Right atrium auricular region (tissue), 2 donors: ENCODE data around the gene GSAP. TPM values are rescaled to one million over a fixed set of nuclear protein-coding genes. Genes with fewer than 3 reads are reported as not detected.
"Not testable (repeated sequence)": the region's sequence is repeated elsewhere in the genome, so short reads cannot be mapped to it uniquely, and the experiment has no call there.

Experiments
- DNase-seq: peaks from one replicate; pipeline ENCODE4 v3.0.0-alpha.2; 2019; ENCODE audit warnings: low spot score
- H3K27ac ChIP-seq, 2 donors: fragments of 200-600 bp; sonication (generic); 1 replicate in 1 of 2; 2 replicates in 1 of 2; pipeline ENCODE4 v1.5.1; 2016 to 2019
- H3K27me3 ChIP-seq, 2 donors: fragments of 200-600 bp; sonication (generic); one replicate each; pipeline versions ENCODE4 v1.5.1 to v1.6.0; 2017 to 2019
- H3K36me3 ChIP-seq: fragments of 200-600 bp; sonication (generic); one replicate; pipeline ENCODE4 v1.5.1; 2016
- H3K4me1 ChIP-seq, 2 donors: fragments of 200-600 bp; sonication (generic); one replicate each; pipeline versions ENCODE4 v1.5.1 to v1.6.0; 2017 to 2019
- H3K4me3 ChIP-seq, 2 donors: fragments of 200-600 bp; sonication (generic); 1 replicate in 1 of 2; 2 replicates in 1 of 2; pipeline ENCODE4 v1.5.1; 2017 to 2019; ENCODE audit warnings: mild to moderate bottlenecking in 1 of 2, moderate library complexity in 1 of 2
- H3K9me3 ChIP-seq, 2 donors: fragments of 200-600 bp; sonication (generic); one replicate each; pipeline ENCODE4 v1.5.1; 2019
- CTCF ChIP-seq, 2 donors: fragments of 200-600 bp; sonication (generic); IDR thresholded peaks; one replicate each; pipeline ENCODE4 v1.5.1; 2019; ENCODE audit warnings: antibody characterized with exemption in 2 of 2
- total RNA-seq, 2 donors: library from RNA; depleted of rRNA; stranded (reverse); fragments of >200 nt; gene quantifications; one replicate each; pipeline ENCODE4 v1.1.0, GENCODE V29; 2016

GSAP gene
- total RNA-seq, 2 donors from 2014 or later = 6.4 to 13.5 TPM

GRCh38 chr7:77276120-77276519, 140.0 kb downstream of the GSAP start:
- no peak for DNase-seq
- H3K4me3 ChIP-seq = no peak overlapping the region
- no peaks in the 10 kb centered on the region for H3K9me3 ChIP-seq
- no peak for TF ChIP-seq CTCF (IDR thresholded peaks at IDR 0.05)
- H3K36me3 ChIP-seq = no peaks in the 10 kb centered on the region
- H3K27me3 ChIP-seq = no peaks in the 10 kb centered on the region
- peaks cover 0 to 13% of the 10 kb centered on the region in 2 donors for H3K4me1 ChIP-seq
- H3K27ac ChIP-seq = no peak overlapping the region

GRCh38 chr7:77275663-77276062, 140.5 kb downstream of the GSAP start:
- not testable (repeated sequence) for H3K36me3 ChIP-seq, H3K27ac ChIP-seq, DNase-seq, H3K27me3 ChIP-seq, H3K4me3 ChIP-seq, H3K9me3 ChIP-seq
- peaks cover 0 to 12% of the 10 kb centered on the region in 2 donors for H3K4me1 ChIP-seq

GRCh38 chr7:77271766-77272165, 144.4 kb downstream of the GSAP start:
- no peak overlapping the region for H3K4me3 ChIP-seq
- no peak for TF ChIP-seq CTCF (IDR thresholded peaks at IDR 0.05)
- peaks cover 0 to 23% of the 10 kb centered on the region in 2 donors for H3K4me1 ChIP-seq
- H3K36me3 ChIP-seq = no peaks in the 10 kb centered on the region
- H3K9me3 ChIP-seq = no peaks in the 10 kb centered on the region
- DNase-seq = no peak
- H3K27me3 ChIP-seq = no peaks in the 10 kb centered on the region
- H3K27ac ChIP-seq = no peak overlapping the region

- no peaks in the 10 kb centered on the region for H3K36me3 ChIP-seq
- H3K27me3 ChIP-seq = no peaks in the 10 kb centered on the region
- no peak overlapping the region for H3K4me3 ChIP-seq
- no peaks in the 10 kb centered on the region for H3K9me3 ChIP-seq
- peaks cover 0 to 10% of the 10 kb centered on the region in 2 donors for H3K4me1 ChIP-seq
- no peak for TF ChIP-seq CTCF (IDR thresholded peaks at IDR 0.05)
- no peak for DNase-seq
- H3K27ac ChIP-seq = peak overlapping the region; percentile 60 to 68
These were observed 146.1 kb downstream of the GSAP start for GRCh38 chr7:77270094-77270480.

- peaks cover 0 to 10% of the 10 kb centered on the region in 2 donors for H3K4me1 ChIP-seq
These were observed 146.6 kb downstream of the GSAP start for GRCh38 chr7:77269360-77270093.

More at GRCh38 chr7:77269360-77270093, 146.6 kb downstream of the GSAP start:
- H3K9me3 ChIP-seq = no peaks in the 10 kb centered on the region
- H3K36me3 ChIP-seq = no peaks in the 10 kb centered on the region
- peak overlapping the region; percentile 60 to 68 for H3K27ac ChIP-seq
- DNase-seq = no peak
- TF ChIP-seq CTCF (IDR thresholded peaks at IDR 0.05) = no peak
- no peak overlapping the region for H3K4me3 ChIP-seq
- H3K27me3 ChIP-seq = no peaks in the 10 kb centered on the region
